HG03025 (cell line): Measurements from ENCODE around the gene NCBP3.
"Not testable (repeated sequence)": the region's sequence is repeated elsewhere in the genome, so short reads cannot be mapped to it uniquely, and the experiment has no call there.

Experiments used
- ATAC-seq: cut with Tn5 transposase; IDR thresholded peaks from one replicate; pipeline ENCODE4 v1.9.1; 2021; ENCODE audit warnings: mild to moderate bottlenecking, moderate library complexity; ENCODE audit not compliant: unreplicated experiment, low FRiP score

The NCBP3 gene

DNA sequence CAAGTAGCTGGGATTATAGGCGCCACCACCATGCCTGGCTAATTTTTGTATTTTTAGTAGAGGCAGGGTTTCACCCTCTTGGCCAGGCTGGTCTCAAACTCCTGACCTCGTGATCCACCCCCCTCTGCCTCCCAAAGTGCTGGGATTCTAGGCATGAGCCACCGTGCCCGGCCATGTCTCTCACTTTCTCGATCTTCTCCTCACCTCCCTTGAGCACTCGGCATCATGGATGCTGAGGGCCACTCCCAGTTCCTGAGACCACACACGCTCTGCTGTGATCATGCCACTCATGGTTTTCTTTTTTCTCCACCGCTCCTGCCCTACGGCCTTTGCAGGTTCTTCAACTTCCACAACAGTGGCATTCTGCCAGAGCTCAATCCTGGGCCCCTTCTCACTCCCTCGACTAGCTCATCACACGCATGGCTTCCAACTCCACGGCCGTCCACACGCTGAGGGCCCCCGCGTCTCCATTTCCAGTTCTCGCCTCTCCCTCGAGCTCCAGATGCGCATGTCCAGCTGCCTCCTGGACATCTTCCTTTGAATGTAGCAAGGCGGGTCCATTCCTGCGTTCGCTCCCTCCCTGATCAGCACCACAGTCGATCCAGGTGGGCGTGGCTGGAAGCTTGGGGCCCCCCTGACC is 5.5 kb upstream of the NCBP3 start:
- no peak for ATAC-seq

DNA sequence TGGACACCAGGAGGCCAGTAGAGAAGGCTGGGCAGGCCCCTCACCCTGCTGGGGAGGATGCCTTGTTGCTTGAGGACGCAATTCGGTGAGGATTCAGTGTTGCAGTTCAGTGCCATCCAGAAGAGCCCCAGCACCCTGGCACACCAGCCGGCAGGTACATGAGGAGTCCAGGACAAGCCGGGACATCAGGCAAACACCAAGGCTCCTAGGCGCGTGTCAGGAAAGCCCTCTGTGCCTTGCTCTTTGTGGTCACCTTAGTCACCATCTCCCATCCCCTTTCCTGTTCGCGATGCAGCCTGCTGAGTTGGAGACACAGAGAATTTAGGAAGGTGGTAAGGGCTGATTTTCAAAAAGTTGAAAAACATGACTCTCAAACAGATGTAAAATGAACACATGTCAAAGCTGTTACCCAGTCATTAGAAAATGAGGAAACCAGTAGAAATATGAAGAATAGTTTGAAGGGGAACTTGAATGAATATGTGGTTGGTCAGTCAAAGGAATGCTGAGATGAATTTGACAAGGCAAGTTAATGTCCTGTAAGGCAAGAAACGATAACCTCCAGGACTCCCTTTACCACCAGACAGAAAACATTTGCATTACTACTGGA is 2.3 kb upstream of the NCBP3 start:
- ATAC-seq: no peak

DNA sequence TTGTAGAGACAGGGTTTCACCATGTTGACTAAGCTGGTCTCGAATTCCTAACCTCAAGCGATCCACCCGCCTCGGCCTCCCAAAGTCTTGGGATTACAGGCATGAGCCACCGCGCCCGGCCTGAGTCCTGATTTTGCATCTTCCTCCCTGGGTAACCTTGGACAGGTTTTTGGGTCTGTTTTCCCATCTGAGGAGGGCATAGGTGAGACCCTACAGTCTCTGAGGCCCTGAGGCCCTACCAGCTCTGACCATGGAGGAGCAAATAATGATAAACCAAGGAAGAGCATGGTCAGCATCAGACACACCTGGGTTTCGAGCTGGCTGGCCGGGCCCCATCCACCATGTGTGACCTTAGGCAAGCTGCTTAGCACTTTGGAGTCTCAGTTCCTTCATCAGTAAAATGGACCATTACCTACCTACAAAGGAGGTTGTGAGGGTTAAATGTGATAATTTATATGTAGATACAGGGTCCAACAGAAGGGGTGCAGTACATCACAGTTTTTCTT is 1.2 kb upstream of the NCBP3 start:
- no peak for ATAC-seq

DNA sequence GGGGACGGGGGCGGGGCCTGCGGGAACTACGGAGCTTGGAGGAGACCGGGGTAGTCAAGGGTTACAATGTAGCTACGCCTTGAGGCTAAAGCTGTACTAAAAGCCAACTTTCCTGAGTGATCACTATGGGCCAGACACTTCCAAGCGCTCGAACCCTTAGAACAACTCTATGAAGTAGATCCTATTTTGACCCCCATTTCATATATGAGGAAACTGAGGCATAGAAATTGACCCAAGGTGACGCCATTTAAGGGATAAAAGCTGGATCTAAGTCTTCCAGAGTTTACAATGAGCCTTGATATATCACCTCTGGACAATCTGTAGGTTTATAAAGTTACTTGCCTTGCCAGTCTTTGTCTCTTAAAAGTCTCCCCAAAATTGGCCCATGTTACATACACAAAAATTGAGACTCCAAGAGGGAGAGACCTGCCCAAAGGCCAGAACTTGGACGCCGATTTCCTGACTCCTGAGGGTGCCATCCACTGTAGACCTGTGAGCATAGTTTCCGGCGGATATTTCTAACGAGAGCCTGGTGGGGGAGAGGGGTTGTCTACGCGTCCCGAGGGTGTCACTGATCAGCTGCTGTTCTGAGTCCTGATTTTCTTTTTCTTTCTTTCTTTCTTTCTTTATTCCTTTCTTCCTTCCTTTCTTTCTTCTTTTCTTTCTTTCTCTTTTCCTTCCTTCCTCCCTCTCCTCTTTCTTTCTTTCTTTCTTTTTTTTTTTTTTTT is 555 bp upstream of the NCBP3 start:
- ATAC-seq: no peak

DNA sequence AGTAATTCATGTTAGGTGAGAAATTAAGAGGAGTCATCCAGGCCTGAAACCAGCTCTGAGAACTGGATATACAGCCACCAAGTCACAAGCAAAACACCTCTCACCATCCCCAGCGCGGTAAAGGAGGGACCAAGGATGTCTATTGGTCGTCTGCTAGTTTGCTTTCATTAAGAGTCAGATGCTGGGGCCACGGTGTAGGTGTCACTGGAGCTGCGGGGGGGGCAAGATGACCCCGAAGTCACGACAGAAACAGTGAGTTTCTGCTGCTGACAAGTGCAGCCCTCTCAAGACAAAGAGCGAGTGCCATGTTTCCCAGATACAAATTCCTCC is 790 bp downstream of the NCBP3 start:
- peak; percentile 19 for ATAC-seq

DNA sequence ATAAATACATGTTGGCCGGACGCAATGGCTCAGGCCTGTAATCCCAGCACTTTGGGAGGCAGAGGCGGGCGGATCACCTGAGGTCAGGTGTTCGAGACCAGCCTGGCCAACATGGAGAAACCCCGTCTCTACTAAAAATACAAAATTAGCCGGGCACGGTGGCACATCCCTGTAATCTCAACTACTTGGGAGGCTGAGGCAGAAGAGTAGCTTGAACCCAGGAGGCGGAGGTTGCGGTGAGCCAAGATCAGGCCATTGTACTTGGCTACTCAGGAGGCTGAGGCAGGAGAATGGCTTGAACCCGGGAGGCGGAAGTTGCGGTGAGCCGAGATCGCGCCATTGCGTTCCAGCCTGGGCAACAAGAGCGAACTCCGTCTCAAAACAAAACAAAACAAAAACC is 1.5 kb downstream of the NCBP3 start:
- not testable (repeated sequence) for ATAC-seq

DNA sequence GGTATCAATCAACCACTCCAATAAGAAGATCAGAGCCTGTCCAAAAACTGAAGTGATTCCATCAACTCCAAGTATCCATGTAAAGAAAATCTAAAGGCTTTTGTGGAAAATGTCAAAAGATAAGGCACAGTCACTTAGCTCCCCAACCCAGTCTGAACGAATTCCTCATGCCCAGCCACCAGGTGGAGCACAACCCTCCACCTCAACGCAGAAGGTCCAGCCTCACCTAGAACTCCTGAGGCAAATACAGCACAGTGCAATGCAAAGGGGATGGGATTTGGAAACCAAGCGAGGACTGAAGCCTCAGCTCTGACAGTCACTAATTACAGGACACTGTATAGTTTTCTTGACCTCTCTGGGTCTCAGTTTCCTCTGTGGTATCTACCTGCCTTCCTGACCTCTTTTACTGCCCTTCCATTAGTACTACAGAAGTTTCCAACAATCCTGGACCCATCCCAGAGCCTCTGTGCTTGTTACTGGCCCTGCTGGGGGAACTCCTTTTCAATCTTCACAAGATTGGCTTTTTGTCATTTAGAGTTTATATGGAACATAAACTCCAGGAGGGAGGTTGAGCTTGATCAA is 2.0 kb downstream of the NCBP3 start:
- no peak for ATAC-seq

DNA sequence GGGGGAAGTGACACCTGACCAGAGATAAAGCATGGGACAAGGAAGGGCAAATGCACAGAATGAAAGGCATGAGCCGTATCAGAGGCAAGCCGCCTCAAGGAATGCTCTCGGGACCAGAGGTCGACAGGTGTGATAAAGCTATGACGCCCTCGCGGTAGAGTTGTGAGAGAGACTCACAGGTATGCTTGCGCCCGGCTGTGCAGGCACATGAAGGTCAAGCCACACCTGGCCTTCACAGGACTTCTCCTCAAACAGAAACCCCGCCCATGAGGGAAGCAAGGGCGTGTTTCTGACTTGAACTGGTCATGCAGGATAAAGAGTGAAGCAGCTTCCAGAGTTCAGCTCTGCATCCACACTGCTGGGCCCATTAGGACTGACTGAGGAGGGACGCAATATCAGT is 7.8 kb downstream of the NCBP3 start:
- no peak for ATAC-seq

DNA sequence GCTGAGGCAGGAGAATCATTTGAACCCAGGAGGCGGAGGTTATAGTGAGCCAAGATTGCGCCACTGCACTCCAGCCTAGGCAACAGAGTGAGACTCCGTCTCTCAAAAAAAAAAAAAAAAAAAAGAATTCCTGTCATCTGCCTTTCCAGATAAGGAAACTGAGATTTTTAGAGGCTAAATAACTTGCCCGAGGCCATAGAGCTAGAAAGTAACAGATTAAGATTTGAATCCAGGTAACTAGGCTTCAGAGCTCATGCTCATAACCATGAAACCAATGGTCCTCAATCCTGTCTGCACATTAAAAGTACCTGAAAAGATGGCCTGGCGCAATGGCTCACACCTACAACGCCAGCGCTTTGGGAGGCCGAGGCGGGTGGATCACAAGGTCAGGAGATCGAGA is 9.5 kb downstream of the NCBP3 start:
- no peak for ATAC-seq

DNA sequence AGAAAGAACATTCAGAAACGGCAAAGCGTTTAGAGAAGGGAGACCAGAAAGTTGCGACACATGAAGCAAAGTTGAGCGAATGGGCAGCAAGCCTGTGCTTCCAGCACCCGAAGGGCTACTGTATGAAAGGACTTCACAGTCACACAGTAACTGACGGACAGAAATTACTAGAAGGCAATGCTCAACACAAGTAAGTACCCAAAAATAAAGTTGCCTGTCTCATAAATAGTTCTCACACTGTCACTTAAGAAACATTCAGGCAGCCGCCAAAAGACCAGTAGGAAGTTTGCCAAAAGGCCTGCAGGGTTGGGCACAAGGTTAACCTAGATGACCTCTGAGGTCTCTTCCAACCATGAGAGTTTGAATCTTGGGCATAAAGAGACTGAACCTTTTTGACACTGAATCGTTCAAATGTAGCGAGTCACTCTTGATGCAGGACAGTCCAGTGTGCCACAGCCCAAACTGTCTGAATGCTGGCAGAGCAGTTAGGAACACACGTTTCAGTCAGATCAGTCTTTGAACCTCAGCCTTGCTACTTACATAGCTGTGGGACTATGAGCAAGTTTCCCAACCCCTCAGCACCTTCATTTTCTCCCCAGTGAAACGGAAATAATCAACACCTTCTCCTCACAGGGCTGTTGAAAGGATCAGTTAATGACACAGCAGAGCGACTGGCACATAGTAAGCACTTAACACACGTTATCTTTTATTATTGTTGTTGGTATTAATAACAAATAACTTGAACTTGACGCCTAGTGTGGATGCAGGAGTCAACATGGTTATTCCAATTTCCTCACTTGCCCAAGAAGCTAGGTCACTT is 10.4 kb downstream of the NCBP3 start:
- no peak for ATAC-seq

DNA sequence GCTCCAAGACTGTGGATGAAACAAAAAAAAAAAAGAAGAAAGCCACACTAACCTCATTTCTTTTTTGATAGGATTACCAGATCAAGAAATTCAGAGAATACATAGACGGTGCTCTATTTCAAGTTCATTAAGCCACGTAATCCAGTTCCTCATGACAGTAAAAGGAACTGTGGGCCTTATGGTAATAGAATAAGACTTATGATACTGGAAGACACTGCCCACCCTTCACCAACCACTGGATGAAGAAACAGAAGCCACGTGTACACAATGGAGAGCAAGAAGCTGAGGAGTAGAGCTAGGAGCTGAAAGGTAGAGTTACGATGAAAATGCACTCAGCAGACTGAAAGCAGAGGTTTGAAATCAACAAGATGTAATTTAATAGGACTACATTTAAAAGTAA is 11.2 kb downstream of the NCBP3 start:
- ATAC-seq: no peak

DNA sequence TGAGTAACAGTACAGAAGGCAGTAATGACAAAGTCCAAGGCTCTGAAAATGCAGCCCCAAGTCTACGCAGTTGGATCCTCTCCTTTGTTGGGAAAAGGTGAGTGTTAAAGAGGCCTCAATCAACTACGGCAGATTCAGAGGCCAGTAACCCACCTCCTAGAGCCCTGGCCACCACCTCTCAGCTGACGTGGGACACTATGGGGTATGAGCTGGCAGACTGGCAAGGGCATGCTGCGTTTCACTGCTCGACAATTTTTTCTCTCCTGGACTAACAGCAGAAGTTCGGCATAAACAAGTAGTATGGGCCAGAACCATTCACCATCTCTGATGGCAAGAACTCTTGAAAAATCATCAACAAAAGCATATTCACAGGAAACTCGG is 17.2 kb downstream of the NCBP3 start:
- ATAC-seq: no peak

DNA sequence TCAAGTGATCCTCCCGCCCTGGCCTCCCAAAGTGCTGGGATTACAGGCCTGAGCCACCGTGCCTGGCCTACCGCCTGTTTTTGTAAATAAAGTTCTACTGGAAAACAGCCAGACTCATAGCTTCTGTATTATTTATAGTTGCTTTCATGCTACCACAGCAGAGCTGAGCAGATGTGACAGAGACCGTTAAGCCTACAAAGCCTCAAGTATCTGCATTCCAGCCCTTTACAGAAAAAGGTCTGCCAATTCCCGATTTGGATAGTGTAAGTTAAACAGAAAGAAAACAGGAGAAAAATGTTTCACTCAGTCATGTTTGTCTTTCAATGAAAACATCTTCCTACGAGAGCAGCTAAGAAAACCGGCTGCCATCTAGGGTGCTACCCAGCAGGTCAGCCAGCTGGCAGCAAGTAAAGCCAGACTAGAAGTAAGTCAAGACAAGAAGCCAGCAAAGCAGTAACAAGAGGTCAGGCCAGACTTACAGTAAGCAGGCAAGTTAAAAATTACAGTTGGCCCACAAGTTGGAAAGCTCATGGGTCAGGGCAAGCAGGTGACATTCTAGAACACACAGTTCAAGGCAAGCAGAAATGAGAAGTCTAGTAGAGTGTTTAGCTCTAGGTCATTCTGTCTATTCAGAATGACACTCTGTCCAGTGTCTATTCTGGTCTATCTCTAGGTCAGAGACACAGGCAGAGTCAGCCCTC is 17.7 kb downstream of the NCBP3 start:
- ATAC-seq: no peak

DNA sequence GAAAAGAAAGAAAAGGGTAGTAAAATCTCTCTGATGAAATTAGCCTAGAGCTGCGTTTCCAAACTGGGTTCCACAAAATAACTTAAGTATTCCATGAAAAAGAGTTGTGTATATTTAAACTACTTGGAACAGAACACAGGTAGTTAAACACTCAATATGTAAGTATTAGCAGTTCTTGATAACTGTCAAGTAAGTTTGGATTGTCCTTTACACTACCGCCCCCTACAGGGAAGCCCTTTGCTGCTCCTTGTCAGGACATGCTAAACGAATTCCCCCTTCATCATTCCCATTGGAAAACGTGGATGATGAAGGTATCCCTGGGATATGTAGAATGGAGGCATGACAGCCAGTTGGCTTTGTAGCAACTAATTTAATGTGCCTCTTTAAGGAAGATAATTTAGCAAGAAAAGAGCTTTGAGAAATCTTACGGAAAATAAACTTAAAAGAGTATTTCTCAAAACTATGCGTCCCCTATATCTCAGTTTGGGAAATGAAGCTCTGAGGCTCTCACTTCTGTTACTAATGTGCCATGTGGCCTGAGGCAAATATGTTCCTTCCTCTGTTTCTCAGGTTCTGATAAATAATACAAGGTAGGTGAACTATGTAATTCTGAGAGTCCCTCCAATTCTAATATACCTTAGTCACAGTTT is 18.8 kb downstream of the NCBP3 start:
- no peak for ATAC-seq

DNA sequence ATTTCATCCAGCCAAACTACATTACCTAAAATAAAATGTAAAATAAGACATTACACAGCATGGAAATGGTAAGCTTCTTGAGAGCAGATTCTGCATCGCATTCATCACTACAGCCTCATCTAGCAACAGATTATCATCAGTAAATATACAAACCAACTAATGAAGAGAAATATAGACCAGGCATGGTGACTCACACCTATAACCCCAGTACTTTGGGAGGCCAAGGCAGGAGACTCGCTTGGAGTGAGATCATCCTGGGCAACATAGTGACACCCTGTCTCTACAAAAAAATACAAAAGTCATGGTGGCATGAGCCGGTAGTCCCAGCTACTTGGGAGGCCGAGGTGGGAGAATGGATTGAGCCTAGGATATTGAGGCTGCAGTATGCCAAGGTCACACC is 19.9 kb downstream of the NCBP3 start:
- ATAC-seq: no peak

DNA sequence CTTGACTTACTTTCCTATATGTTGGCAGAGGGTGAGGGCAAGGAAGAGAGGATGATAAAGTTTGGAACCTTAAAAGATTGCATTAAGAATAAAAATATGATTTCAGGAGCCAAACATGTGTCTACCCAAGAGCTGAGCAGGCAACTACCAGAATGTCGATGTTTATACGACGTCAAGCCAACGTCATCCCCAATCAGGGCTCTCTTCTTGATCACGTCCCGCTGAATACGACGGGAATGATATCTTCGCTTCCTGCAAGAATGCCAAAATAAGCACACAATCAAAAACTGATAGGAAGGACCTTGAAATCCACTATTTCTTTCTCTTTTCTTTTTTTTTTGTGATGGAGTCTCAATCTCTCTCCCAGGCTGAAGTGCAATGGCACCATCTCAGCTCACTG is 24.9 kb downstream of the NCBP3 start:
- no peak for ATAC-seq

DNA sequence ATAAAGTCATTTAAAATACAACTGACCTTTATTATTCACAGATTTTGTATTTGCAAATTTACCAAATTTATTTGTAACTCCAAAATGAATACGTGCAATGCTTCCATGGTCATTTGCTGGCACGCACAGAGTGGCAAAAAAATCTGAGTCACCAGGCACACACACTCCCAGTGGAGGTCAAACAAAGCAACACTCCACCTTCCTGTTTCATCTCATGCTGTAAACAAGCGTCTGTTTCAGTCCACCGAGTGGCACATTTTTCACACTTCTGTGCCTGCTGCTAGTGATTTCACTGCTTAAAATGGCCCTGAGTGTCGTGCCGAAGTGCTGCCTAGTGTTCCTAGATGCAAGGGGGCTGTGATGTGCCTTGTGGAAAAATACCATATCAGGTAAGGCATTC is 27.3 kb downstream of the NCBP3 start:
- ATAC-seq: no peak

DNA sequence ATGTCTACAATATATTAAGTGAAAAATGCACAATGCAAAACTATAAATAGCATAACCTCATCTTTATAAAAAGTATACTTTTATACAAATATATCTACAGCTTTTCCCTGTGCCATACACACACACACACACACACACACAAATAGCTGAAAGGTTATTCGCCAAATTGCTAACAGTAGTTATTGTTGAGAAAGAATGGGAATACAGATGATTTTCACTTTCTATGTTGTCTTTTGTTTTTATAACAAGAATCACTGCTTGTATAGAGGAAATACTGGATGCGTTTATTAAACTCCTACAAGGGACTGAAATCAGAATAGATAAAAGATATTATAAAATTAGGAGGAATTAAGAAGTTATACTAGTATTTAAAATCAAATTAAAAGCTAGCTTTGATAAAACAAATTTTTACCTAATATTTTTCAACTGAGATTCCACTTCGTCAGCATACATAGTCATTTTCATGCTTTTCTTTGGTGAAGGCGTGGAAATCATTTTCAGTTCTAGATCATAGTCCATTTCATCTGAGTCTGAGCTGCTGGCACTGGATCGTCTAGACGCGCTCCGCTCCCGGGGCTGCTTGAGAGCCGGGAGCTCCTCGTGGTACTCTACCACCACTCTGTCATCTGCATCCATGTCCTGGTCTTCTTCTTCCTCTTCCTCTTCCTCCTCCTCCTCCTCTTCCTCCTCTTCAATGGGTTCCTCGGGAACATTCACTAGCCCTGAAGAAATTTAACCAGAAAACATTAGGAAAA is 28.0 kb downstream of the NCBP3 start:
- ATAC-seq: no peak

DNA sequence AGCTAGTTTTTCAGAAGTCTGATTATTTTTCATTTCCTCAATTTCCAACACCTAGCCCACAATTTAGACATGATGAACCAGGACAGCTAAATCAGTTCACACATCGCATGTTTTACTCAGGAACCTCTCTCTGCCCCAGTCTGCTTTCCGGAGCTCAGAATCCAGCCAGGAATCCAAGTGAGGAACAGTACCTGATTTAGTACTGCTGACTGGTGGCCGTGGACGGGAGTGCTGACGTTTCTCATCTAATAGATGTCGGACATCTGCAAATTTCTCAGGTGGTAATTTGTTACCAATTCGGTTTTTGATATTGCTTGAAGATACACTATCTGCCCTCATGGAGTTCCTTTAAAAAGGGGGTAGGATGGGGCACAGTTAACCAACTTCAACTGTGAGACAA is 30.1 kb downstream of the NCBP3 start:
- ATAC-seq: no peak
